HG02763 (cell line): ENCODE results near the gene ABCG1.

Experiments
- ATAC-seq: cut with Tn5 transposase; IDR thresholded peaks from one replicate; pipeline ENCODE4 v1.9.1; 2021; ENCODE audit warnings: mild to moderate bottlenecking, moderate library complexity; ENCODE audit not compliant: unreplicated experiment

Gene ABCG1

DNA sequence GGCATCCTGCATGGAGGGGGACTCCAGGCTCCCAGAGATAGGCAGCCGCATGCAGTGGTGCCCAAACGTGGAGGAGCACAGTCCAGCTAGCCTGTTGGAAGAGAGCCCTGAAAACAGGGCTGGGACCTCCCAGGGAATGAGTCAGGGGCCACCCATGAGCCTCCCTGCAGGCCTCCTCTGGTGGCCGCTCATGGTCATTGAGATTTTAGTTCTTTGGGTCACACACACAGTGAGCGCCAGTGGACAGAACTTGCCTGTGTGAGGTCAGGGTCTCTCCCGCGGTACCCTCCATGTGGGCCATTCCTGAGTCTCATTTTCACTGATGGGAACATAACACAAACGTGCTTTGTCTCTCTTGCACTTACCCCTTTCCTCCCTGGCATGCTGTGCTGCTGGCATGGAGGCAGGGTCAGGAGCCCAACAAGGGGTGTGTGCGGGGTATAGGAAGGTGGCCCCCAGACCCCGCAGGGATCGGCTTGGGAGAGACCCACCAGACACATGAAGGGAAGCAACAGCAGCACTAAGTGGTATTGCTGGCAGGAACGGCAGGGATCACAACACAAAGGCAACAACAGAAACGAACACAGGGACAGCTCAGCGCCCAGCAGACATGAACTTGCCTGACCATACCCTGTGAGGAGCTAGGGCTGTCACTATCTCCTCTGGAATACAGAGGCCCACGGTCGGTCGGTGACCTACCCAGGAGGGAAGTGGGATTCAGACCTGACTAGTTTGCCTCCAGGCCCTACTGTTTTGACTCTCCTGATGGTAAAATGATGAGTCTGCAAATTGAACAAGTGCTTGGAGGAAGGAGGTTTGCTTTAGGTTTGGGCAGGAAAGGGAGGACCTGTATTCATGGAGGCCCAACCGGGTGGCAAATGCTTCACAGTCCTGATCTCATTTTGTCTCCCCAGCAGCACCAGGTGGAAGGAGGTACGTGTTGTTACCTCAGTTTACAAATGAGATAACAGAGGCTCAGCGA, 31.8 kb downstream of the ABCG1 start:
- ATAC-seq: no peak

DNA sequence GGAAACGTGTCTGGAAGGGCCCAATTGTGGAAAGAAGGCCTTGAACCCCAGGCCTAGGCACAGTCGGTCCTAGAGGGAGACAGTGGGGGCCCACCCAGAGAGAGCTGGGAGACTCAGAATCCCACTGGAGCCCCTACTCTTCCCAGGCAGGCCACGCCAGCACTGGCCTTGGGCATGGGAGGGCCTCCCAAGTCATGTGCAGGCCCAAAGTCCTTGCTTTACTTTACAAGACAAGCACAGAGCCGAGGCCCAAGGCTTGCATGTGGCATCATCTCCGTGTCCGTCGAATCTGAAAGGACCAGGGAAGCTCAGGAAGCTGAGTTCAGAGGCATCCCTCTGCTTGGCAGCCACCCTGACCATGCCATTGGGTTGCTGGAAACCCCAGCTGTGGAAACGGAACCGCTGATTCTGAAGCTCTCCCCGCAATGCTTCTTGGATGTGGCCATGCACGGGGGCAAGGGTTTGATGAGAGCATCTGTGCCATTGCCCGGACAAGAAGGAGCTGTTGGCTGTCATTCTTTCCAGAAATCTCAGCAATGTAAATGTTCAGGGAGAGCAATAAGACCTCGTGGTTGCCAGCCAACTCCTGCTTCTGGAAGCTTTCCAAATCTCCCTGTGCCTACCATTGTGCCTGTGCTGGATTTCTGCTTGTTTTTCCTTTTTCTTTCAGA, 32.8 kb downstream of the ABCG1 start:
- ATAC-seq: no peak

DNA sequence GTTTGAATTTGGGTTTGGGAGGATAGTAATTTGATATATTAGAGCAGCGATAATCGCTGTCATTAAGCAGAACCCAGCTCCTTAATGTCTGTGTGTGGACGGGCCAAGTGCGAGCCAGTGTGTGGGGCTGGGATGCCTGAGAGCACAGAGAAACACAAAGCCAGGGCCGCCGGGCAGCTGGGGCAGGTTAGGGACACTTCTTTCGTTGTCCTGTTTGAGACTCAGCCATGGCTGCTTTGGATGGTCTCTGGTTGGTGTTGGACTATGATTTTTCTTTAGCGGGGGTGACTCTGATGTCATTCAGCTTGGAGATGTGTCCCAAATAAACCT, 33.4 kb downstream of the ABCG1 start:
- ATAC-seq: no peak

DNA sequence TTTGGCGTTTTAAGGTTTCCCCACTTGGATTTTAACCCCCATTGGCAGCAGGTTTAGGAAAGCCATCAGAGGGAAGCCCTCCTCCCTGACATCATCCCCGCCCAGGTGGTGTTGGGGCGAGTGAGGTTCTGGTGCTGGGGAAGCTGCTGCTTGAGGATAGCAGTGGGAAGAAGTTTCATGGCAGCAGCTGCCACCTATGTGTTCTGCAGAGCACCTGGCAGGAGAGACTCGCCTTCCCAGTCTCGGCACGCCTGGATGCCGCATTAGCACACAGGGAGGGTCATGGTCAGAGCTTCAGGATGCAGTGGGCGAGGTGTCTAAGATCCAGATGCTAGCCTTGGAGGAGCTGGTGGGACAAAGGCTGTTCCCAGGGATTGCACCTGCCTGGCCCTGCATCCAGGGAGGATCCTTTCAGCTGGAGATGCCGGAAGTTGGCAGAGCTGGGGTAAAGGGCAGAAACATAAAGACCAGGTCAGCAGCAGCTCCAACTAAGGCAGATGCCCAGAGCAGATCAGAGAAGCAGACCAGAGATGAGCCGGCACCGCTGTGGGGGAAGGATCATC, 33.9 kb downstream of the ABCG1 start:
- no peak for ATAC-seq

DNA sequence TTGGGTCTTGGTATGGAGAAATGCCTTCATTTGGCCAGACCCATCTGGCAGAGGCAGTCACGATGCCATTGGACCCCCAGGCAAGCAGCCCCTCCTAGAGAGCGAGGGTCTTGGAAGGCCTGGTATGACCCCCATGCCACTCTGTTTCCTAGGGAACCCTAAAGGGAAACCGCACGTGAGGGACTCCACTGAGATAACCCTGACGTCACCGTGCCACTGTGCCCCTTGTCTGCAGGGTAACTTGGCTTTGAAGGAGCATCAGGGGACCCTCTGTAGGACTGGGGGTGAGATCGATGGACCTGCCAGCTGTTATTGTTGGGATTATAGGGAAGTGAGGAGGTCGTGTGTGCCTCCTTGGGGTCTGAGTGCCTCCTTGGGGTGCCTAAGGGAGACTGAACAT, 34.5 kb downstream of the ABCG1 start:
- no peak for ATAC-seq

DNA sequence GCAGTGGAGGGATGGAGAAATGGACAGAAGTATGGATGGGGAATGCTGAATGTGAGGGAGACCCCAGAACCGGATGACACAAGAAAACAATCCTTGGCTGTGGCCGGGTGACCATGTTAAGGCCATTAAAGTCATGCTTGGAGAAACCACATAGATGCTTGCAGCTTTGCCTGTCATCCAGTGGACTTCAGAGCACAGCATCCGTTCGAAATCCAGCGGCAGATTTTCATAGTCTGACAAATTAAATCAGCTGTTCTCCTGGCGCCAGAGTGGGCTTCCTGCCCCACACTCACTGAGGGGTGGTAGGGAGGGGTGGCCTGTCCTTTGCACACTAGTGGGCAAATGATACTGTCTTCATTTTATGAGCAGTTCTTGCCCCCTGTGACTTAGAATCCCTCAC, 35.1 kb downstream of the ABCG1 start:
- no peak for ATAC-seq

DNA sequence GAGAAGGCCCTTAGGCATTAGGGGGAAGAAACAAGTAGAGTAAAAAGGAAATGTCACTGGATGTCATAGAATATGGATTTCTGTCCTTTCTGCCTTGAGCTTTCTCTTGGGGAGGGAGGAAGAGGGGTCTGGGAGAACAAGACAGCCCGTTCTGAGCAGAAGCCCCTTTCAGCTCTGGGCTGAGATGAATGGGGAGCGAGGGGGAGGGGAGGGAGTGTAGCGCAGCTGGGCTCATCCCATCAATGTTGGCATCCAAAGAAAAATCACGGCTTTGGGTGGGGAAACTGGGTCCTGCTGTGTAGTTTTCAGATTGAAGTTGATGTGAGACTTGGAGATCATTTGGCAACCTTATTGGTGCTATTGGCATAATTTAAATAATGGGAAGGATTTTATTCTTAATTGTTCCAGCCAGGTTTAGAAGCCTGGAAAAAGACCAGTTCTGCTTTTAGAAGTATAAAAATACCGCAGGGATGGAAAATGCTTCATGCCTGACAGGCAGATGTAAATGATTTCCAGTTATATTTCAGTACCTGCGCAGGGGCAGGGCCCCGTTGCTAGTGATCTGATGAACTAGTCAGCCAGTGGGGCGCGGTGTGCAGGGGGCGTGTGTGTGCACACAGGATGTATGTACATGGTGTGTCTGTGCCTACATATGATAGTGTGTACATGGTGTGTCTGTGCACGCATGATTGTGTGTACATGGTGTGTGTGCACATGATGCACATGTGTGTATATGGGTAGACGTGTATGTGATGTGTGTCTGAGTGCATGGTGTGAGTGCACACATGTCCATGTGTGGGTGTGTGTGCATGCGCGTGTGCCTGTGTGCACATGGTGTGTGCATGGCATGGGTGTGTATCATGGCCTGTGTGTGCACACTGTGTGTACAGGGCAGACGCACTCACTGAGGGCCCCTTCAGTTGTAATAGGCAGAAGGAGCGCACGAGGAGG, 36.0 kb downstream of the ABCG1 start:
- ATAC-seq: no peak

DNA sequence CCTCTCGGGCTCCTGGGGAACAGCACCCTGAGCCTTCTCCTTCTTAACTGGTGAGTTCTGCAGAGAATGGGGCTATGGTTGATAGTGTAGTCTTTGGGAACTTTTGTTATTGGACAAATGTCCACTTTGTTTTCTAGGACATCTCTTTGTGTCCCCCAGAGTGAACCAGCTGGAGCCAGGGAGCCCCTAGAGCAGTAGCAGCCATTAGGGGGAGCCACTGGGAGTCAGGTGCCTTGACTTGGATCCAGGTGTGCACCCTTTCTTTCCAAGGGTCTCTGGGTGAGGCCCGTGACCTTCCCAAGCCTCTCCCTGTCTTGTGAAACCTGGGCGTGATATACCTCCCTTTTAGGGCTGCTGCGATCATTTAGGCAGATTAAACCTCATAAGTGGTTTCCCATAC, 36.9 kb downstream of the ABCG1 start:
- no peak for ATAC-seq

DNA sequence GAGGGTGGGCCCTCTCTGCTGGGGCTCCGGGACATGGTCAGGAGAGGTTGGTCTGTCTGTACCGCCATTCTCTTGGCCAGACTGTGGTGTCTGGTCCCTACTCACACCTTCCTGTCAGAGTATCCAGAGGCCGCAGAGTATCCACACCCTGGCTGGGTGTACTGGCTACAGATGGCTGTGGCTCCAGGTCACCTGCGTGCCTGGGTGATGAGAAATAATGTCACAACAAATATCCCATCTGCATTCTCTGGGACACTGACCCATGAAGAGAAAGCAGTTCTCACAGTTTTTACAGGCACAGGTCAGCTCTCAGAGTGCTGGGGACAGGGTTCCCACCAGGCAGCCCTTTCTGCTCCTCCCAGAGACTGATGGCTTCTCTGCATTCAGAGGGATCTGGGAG, 37.4 kb downstream of the ABCG1 start:
- no peak for ATAC-seq

DNA sequence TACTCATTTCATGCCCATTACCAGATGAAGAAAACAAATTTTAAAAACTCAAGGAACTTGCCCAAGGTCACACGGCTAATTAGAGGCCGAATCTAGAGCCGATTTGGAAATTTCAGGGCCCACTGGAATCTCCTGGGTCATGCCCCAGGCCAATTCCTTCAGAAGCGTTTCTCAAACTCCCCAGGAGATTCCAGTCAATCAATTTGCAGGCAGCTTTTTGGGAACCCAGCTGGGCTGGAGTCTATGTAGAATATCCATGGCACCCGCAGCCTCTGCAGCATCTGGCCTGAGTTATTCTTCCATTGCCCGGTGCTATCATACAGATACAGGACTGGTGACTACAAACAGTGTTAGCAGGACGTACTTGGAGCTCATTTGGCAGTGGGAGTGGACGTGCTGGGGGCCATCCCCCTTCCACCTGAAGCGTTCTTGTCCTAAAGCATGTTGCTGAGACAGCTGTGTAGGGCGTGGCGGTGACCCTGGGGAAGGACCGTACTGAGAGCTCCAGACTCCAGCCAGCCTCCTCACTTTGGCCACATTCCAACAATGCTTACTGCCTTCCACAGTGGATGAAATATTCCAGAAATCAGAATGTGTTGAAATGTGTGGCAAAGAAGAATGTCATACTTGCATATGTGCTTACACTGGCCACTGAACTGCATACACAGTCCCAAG, 38.3 kb downstream of the ABCG1 start:
- no peak for ATAC-seq

DNA sequence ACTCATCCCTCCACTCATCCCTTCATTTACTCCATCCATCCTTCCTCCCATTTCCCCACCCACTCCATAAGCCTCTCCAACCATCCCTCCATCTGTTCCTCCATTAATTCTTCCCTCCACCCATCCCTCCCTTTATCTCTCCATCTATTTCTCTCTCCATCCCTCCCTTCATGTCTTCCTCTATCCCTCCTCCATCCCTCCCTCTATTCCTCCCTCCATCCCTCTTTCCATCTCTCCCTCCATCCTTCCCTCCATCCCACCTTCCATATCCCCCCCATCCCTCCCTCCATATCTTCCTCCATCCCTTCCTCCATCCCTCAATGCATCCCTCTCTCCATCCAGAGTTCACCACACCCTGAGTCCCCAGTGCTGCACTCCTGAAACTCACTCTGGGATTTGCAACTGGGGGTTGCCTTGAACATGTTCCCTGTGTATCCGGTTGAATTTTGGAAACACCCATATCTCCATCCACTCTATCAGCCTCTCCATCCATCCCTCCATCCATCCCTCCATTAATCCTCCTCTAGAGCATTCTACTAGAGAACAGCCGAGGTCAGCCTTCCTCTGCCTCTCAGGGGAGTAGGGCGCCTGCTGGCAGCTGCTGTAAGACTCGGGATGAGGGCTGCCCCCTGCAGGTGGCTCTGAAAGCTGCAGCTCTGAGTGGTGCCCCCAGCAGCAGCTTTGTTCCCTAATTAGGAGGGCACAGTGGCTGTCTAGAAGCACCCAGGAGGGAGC, 39.4 kb downstream of the ABCG1 start:
- ATAC-seq: no peak

DNA sequence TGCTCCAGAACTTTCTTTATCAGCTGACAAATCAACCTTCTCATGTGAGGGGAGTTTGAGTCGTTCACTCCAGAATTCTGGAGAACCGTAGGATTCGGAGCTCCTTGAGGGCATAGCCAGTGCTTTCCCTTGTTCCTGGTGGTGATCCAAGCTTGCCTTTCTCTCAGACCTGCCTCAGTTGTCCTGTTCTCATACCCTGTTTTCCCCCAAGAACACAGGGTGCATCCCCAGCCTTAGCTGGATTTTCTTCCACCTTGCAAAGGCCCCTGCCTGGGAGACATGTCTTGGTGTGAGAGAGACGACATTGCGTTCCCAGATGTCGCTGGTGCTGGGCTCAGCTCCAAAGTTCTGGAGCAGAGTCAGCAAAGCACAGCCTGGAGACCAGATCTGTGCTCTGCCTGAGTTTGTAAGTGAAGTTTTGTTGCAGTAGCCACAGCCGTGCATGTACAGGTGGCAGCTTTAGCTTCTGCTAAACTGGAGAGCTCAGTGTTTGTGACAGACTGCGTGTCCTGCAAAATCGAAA, 40.0 kb downstream of the ABCG1 start:
- no peak for ATAC-seq

DNA sequence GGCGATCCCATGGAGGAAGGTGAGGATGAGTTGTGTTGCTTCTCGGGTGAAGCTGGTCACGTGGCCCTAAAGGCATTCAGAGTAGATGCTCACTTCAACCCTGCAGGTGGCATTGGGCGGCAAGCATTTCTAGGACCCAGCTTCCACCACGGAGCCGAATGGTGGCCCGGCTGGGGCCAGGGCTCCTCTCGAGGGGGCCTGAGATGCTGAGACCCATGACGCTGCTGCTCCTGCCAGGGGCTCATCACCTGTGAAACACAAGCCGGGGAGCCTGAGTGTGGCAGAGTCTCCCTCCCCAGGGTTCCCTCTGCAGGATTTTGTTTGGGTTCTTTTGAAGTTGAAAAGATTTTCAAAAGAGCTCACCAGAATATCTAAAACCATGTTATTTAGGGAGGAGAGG, 41.2 kb downstream of the ABCG1 start:
- no peak for ATAC-seq

DNA sequence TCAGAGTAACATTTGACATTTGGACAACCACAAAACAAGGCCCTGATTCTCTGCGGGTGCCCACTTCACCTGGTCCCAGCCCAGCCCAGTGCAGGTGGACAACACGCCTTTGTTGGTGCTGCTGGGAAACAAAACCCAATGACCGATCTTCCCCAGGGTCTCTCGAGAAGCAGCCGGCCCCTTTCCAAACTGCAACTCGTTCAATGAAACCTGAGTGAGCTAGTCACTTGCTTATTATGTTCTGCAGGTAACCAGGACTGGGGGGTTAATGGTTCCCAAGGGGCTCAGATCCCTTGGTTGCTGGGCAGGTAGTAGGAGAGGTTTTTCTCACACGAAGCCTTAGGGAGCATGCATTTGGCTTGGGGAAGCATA, 42.9 kb downstream of the ABCG1 start:
- ATAC-seq: no peak

DNA sequence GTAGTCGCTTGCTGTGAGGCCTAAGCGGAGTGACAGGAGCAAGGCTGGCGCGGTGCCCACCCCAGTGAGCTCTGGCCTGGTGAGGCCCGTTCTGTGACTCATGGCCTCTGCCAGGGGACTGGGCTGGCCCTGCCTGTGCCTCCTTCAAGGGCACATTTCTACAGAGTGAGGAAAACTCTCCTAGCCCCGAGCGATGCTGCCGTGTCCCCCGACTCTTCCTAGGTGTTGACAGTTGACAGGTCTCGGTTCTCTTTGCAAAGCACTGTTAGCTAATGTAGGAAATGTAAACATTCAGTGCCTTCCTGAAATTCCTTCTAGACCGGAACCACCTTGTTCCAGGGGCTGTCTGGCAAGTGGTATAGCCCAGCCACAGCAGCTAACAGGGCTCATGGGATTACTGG, 43.9 kb downstream of the ABCG1 start:
- no peak for ATAC-seq

DNA sequence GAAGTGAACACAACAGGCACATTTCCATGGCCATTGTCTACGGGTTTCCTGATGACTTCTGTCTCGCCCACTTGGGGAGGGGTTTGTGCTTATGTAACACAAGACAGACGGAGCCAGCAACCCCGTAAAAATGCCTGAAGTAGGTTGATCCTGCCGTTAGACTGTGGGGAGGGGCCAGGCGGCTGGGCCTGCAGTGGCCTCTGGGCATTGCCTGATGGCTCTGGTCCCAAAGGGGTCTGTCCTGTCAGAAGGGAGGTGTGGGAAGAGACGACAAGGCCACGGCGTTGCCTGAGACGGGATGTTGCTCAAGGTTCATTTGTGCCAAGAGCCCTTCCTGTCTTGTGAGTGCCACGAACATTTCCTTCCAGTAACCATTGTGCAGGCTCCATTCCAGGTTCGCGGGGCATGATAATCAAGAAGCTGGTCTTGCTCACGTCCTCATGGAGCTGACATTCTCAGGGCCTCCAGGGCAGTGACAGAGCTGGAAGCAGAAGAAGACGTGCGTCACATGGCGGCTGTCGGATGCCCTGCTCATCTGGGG, 44.7 kb downstream of the ABCG1 start:
- ATAC-seq: no peak

DNA sequence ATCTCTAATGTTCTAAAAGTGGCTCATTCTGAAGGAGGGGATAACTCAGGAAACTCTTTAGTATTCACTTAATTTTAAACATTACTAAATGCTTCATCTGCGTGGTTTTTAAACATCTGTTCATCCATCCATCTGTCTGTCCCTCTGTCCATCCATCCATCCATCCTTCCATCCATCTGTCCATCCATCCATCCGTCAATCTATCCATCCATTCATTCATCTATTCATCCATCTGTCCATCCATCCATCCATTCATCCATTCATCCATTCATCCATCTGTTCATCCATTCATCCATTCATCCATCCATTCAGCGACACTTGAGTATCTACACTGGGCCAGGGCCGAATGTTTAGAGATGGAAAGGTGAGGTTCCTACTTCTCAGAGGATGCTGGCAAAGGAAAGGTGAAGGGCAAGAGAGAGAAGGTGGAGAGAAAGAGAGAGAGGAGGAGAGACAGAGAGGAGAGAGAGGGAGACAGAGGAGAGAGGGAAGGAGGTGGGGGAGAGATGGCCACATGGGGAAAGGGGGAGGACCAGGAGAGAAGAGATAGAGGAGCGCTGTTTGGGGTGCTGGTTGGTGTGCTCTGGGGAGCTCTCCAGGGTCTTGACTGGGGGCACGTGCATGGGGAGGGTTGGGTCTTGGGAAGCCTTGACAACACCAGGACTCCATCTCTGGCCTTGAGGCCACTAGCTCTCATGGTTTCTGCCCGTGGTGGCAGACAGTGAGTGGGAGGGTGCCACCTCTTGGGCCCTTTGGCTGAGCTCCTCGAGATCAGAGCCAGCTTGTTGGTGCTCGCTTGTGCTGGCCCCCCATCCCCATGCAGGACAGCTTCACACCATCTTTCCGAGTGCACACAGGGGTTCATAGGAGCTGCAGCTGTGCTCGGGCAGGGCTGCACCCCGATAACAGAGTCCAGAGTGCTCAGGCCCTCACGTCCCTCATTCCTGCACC, 45.6 kb downstream of the ABCG1 start:
- no peak for ATAC-seq

DNA sequence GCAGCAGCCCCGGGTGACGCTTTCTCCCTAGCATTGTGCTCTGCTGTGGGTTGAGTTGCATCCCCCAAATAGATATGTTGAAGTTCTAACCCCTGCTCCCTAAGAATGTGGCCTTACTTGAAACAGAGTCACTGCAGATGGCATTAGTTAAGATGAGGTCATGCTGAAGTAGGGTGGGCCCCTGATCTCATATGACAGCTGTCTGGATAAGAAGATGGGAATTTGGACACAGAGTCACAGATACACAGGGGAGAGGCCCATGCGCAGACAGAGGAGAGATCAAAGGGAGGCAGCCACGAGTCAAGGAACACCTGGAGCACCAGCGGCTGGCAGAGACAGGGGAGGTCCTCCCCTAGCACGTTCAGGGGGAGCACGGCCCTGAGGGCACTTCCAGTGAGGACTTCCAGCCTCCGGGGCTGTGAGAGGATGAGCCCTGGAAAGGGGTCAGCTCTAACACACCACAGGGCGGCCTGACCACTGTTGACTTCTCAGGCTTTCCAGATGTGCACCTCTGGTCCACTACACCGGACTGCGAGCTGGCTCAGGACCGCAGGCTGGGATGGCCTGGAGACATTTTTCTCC, 46.4 kb downstream of the ABCG1 start:
- ATAC-seq: no peak
